Neural cell (in vitro differentiated cells): ENCODE measurements around the gene PGR. TPM values are rescaled to one million over a fixed set of nuclear protein-coding genes. Genes with fewer than 3 reads are reported as not detected.

Experiments
- H2AFZ ChIP-seq: fragments of 200-600, 300-800 bp; sonication (generic), shearing (Covaris generic); 2 replicates; pipeline ENCODE4 v1.6.0; 2014; ENCODE audit warnings: low read depth, mild to moderate bottlenecking, antibody characterized with exemption, low read length, moderate library complexity
- H3F3A ChIP-seq: fragments of 200-600 bp; shearing (Covaris generic); 2 replicates; pipeline ENCODE4 v1.6.1; 2016; ENCODE audit warnings: mild to moderate bottlenecking, moderate library complexity, mixed read lengths, antibody characterized with exemption, low read length; ENCODE audit not compliant: insufficient read depth, poor library complexity, severe bottlenecking
- H3K27ac ChIP-seq: fragments of 200-600, 300-800 bp; sonication (generic), shearing (Covaris generic); 2 replicates; pipeline ENCODE4 v1.5.1; 2014; ENCODE audit warnings: mild to moderate bottlenecking, low read length, moderate library complexity
- H3K27me3 ChIP-seq: fragments of 300-800, 200-600 bp; sonication (generic), shearing (Covaris generic); 2 replicates; pipeline ENCODE4 v1.6.0; 2014; ENCODE audit warnings: mild to moderate bottlenecking, low read depth, low read length, moderate library complexity; ENCODE audit not compliant: insufficient read depth
- H3K36me3 ChIP-seq: fragments of 300-800, 200-600 bp; sonication (generic), shearing (Covaris generic); 2 replicates; pipeline ENCODE4 v1.5.1; 2014; ENCODE audit warnings: mild to moderate bottlenecking, antibody characterized with exemption, low read length, moderate library complexity; ENCODE audit not compliant: insufficient read depth
- H3K4me2 ChIP-seq: fragments of 300-800, 200-600 bp; sonication (generic), shearing (Covaris generic); 2 replicates; pipeline ENCODE4 v1.6.0; 2014; ENCODE audit warnings: mild to moderate bottlenecking, low read length
- H3K4me3 ChIP-seq: fragments of 300-800, 200-600 bp; sonication (generic), shearing (Covaris generic); 2 replicates; pipeline ENCODE4 v1.5.1; 2014; ENCODE audit warnings: mild to moderate bottlenecking, low read length, moderate library complexity
- H3K79me2 ChIP-seq: fragments of 200-600 bp; shearing (Covaris generic); replicated peaks from 2 replicates; pipeline ENCODE4 v1.6.0; 2014; ENCODE audit warnings: mild to moderate bottlenecking, low read length, moderate library complexity; ENCODE audit not compliant: insufficient read depth
- H3K9ac ChIP-seq: fragments of 300-800, 200-600 bp; sonication (generic), shearing (Covaris generic); 2 replicates; pipeline ENCODE4 v1.6.1; 2016; ENCODE audit warnings: mild to moderate bottlenecking, low read length, mixed read lengths
- H3K9me2 ChIP-seq: fragments of 200-600 bp; shearing (Covaris generic); 2 replicates; pipeline ENCODE4 v1.6.1; 2016; ENCODE audit warnings: mild to moderate bottlenecking, low read length, mixed read lengths; ENCODE audit not compliant: insufficient read depth
- H3K9me3 ChIP-seq: fragments of 200-600, 300-800 bp; sonication (generic), shearing (Covaris generic); 2 replicates; pipeline ENCODE4 v1.6.1; 2016; ENCODE audit warnings: mild to moderate bottlenecking, mixed run types, low read length, moderate library complexity, mixed read lengths
- H4K20me1 ChIP-seq: fragments of 200-600 bp; shearing (Covaris generic); 2 replicates; pipeline ENCODE4 v1.6.1; 2016; ENCODE audit warnings: mild to moderate bottlenecking, mixed run types; ENCODE audit not compliant: insufficient read depth
- EP300 ChIP-seq: fragments of 450-650 bp; conservative IDR thresholded peaks from 2 replicates; pipeline ENCODE4 v1.6.1; 2014; ENCODE audit warnings: antibody characterized with exemption, mild to moderate bottlenecking, moderate library complexity; ENCODE audit not compliant: poor library complexity, severe bottlenecking
- EZH2 ChIP-seq: fragments of 200-600, 300-800 bp; shearing (Covaris generic), sonication (generic); IDR thresholded peaks from 2 replicates; pipeline ENCODE4 v1.6.1; 2014; ENCODE audit warnings: antibody characterized with exemption, low read length, borderline replicate concordance, mild to moderate bottlenecking; ENCODE audit not compliant: insufficient read depth, poor library complexity, severe bottlenecking
- MXI1 ChIP-seq: fragments of 450-650 bp; conservative IDR thresholded peaks from 2 replicates; pipeline ENCODE4 v1.6.1; 2014; ENCODE audit warnings: antibody characterized with exemption, mild to moderate bottlenecking; ENCODE audit not compliant: poor library complexity, severe bottlenecking
- POLR2AphosphoS5 ChIP-seq: IDR thresholded peaks from 2 replicates; pipeline ENCODE4 v1.6.1; 2012
- RAD21 ChIP-seq: fragments of 450-650 bp; conservative IDR thresholded peaks from 2 replicates; pipeline ENCODE4 v1.6.1; 2014; ENCODE audit warnings: antibody characterized with exemption, mild to moderate bottlenecking, moderate library complexity
- SMC3 ChIP-seq: fragments of 450-650 bp; conservative IDR thresholded peaks from 2 replicates; pipeline ENCODE4 v1.6.1; 2014; ENCODE audit warnings: antibody characterized with exemption, mild to moderate bottlenecking, moderate library complexity; ENCODE audit not compliant: poor library complexity
- TAF1 ChIP-seq: IDR thresholded peaks from 2 replicates; pipeline ENCODE4 v1.6.1; 2012; ENCODE audit warnings: low read depth
- polyA plus RNA-seq: library from polyadenylated mRNA; depleted of rRNA; stranded (reverse); fragments of >200 nt; gene quantifications from 2 replicates; pipeline ENCODE4 v1.2.3, GENCODE V29; 2014
- TF ChIP-seq, protein P1 (sequence below): fragments of 450-650 bp; IDR thresholded peaks from 2 replicates; pipeline ENCODE4 v1.5.1; 2014; ENCODE audit warnings: antibody characterized with exemption, mild to moderate bottlenecking, moderate library complexity; ENCODE audit not compliant: poor library complexity, severe bottlenecking
- TF ChIP-seq, protein P2 (sequence below): IDR thresholded peaks from 2 replicates; pipeline ENCODE4 v1.6.1; 2012; ENCODE audit warnings: borderline replicate concordance

Gene PGR
- polyA plus RNA-seq, 1 donor from 2014 or later = not detected

DNA sequence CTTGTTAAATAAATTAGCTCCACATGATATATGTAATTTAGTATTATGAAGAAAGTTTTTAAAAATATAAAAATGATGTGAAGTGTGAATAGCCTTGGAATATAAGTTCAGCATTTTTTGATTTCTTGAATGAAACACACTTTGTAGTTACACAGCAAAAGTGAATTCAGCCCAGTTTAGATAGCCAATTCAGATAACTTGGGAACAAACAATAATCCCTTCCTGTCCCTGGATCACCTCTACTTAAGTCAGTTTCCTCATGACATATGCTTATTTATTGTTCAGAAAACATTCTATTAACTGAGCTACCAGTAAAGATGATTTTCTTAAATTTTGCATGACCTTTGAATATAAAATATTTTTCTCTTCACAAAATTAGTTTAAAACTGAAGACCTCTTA, 107.4 kb downstream of the PGR start:
- Histone ChIP-seq H3K4me2 (no peak overlapping the region), H2AFZ (no peak overlapping the region), H3K27me3 (no peaks in the 10 kb centered on the region), H3K79me2 (no peaks in the 10 kb centered on the region), H3K9me3 (no peaks in the 10 kb centered on the region), H3K9me2 (no peaks in the 10 kb centered on the region), H3K4me3 (no peak overlapping the region), H3F3A (no peaks in the 10 kb centered on the region), H4K20me1 (no peaks in the 10 kb centered on the region), H3K27ac (no peak overlapping the region), H3K36me3 (no peaks in the 10 kb centered on the region), H3K9ac (no peak overlapping the region)
- TF ChIP-seq EZH2 (no peak), TAF1 (no peak), MXI1 (no peak), EP300 (no peak), SMC3 (no peak)
- TF ChIP-seq, protein P1, sequence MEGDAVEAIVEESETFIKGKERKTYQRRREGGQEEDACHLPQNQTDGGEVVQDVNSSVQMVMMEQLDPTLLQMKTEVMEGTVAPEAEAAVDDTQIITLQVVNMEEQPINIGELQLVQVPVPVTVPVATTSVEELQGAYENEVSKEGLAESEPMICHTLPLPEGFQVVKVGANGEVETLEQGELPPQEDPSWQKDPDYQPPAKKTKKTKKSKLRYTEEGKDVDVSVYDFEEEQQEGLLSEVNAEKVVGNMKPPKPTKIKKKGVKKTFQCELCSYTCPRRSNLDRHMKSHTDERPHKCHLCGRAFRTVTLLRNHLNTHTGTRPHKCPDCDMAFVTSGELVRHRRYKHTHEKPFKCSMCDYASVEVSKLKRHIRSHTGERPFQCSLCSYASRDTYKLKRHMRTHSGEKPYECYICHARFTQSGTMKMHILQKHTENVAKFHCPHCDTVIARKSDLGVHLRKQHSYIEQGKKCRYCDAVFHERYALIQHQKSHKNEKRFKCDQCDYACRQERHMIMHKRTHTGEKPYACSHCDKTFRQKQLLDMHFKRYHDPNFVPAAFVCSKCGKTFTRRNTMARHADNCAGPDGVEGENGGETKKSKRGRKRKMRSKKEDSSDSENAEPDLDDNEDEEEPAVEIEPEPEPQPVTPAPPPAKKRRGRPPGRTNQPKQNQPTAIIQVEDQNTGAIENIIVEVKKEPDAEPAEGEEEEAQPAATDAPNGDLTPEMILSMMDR = no peak
- TF ChIP-seq, protein P2, sequence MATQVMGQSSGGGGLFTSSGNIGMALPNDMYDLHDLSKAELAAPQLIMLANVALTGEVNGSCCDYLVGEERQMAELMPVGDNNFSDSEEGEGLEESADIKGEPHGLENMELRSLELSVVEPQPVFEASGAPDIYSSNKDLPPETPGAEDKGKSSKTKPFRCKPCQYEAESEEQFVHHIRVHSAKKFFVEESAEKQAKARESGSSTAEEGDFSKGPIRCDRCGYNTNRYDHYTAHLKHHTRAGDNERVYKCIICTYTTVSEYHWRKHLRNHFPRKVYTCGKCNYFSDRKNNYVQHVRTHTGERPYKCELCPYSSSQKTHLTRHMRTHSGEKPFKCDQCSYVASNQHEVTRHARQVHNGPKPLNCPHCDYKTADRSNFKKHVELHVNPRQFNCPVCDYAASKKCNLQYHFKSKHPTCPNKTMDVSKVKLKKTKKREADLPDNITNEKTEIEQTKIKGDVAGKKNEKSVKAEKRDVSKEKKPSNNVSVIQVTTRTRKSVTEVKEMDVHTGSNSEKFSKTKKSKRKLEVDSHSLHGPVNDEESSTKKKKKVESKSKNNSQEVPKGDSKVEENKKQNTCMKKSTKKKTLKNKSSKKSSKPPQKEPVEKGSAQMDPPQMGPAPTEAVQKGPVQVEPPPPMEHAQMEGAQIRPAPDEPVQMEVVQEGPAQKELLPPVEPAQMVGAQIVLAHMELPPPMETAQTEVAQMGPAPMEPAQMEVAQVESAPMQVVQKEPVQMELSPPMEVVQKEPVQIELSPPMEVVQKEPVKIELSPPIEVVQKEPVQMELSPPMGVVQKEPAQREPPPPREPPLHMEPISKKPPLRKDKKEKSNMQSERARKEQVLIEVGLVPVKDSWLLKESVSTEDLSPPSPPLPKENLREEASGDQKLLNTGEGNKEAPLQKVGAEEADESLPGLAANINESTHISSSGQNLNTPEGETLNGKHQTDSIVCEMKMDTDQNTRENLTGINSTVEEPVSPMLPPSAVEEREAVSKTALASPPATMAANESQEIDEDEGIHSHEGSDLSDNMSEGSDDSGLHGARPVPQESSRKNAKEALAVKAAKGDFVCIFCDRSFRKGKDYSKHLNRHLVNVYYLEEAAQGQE = no peak

DNA sequence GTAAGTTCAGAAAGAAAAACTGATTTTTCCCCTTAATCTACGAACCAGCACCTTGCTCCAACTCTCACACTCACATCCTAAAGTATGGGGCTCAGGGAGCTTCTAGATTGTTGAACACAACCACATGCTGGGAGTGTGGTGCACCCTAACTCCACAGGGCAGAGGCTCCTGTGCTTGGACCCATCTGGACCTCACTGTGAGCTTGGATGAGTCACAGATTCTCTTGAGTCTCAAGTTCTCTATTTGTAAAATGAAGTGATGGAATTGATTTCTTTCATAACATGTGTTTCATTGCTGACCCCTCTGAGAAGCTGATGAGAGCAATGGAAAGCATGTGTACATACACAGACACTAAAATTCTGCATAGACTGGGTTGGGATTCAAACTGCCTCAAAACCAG, 109.7 kb downstream of the PGR start:
- no peak overlapping the region for H3K9ac ChIP-seq
- no peaks in the 10 kb centered on the region for H3F3A ChIP-seq
- no peaks in the 10 kb centered on the region for H4K20me1 ChIP-seq
- H3K36me3 ChIP-seq = no peaks in the 10 kb centered on the region
- no peak overlapping the region for H3K4me3 ChIP-seq
- H3K79me2 ChIP-seq = no peaks in the 10 kb centered on the region
- TF ChIP-seq EZH2 (no peak), EP300 (no peak), SMC3 (no peak), POLR2AphosphoS5 (no peak), MXI1 (no peak), TAF1 (no peak), RAD21 (no peak)
- TF ChIP-seq, protein P1 = no peak
- TF ChIP-seq, protein P2 = no peak
- H3K9me3 ChIP-seq = no peaks in the 10 kb centered on the region
- H3K4me2 ChIP-seq = no peak overlapping the region
- H3K9me2 ChIP-seq = no peaks in the 10 kb centered on the region
- no peaks in the 10 kb centered on the region for H3K27me3 ChIP-seq
- H3K27ac ChIP-seq = no peak overlapping the region
- no peak overlapping the region for H2AFZ ChIP-seq
